ENCODE results near the gene RNF166. TPM values are rescaled to one million over a fixed set of nuclear protein-coding genes. Genes with fewer than 3 reads are reported as not detected.

Gene RNF166
- total and polyA plus RNA-seq, 2 of the 13 experiments (the other 11 are each of a cell fraction or from before 2014, with no cell fraction given) = 21.4 to 23.0 TPM

DNA sequence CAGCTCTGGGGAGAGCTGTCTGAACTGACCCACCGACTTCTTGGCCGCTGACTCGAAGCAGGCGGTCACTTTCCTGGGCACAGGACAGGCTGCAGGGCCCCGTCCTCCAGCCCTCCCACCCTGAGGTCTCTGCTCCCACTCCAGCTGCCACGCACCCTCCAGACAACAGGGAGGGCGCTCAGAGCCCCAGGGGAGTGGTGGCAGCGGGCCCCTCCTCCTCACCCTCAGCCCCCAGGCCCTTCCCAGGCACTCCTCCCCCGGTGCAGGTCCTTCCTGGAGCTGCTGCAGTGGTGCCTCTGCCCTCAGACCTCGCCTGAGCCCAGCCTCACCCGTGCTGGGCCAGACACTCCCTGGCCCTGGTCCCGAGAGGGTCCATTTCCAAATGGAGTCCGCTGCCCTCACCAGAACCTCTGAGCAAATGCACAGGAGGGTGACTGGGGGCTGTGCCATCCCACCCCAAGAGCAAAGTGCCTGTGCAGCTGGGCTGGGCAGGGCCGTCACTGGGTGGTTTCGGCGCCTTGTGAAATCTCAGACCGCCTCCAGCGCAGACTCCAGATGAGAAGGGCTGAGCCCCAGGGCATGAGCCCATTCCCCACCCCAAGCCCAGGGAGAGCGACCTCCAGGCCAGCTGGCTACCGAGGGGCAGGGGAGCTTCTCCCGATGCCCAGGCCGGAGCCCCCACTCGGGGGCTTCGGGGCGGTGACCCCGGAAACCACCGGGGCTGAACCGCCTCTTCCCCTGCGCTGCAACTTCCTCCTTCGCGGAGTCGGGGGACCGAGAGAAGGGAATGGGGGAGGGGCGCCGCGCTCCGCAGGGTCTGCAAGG lies 56.1 kb downstream of the RNF166 start (continued):
- TF ChIP-seq MEIS1 (CRISPR knock-in tag; IDR thresholded peaks at IDR 0.05; ENCODE audit: borderline replicate concordance) = peak; percentile 63; the same call in 1 of the 2 replicates
- TF ChIP-seq RBFOX2 (IDR thresholded peaks at IDR 0.05; ENCODE audit: low read depth, low read length) = peak; percentile 40; the same call in 1 of the 2 replicates
- peak; percentile 20; the same call in 1 of the 2 replicates for TF ChIP-seq ZNF792 (CRISPR knock-in tag; IDR thresholded peaks at IDR 0.05)
- 0 out of 2 replicates have a peak, but pooled peaks have one; percentile 45 for TF ChIP-seq KLF12 (CRISPR knock-in tag; IDR thresholded peaks at IDR 0.05; ENCODE audit: borderline replicate concordance)
- no peak for TF ChIP-seq ZNF343 (CRISPR knock-in tag; IDR thresholded peaks at IDR 0.05)
- 0 out of 2 replicates have a peak, but pooled peaks have one; percentile 0 for TF ChIP-seq ZNF292 (CRISPR knock-in tag; IDR thresholded peaks at IDR 0.05; ENCODE audit: borderline replicate concordance, low read depth)
- peak; percentile 34; the same call in 1 of the 2 replicates for TF ChIP-seq ZNF552 (CRISPR knock-in tag; IDR thresholded peaks at IDR 0.05; ENCODE audit: borderline replicate concordance)
- 0 out of 2 replicates have a peak, but pooled peaks have one; percentile 29 for TF ChIP-seq ZNF766 (CRISPR knock-in tag; IDR thresholded peaks at IDR 0.05; ENCODE audit: borderline replicate concordance)
- TF ChIP-seq, protein P1, sequence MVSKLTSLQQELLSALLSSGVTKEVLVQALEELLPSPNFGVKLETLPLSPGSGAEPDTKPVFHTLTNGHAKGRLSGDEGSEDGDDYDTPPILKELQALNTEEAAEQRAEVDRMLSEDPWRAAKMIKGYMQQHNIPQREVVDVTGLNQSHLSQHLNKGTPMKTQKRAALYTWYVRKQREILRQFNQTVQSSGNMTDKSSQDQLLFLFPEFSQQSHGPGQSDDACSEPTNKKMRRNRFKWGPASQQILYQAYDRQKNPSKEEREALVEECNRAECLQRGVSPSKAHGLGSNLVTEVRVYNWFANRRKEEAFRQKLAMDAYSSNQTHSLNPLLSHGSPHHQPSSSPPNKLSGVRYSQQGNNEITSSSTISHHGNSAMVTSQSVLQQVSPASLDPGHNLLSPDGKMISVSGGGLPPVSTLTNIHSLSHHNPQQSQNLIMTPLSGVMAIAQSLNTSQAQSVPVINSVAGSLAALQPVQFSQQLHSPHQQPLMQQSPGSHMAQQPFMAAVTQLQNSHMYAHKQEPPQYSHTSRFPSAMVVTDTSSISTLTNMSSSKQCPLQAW (CRISPR knock-in tag; IDR thresholded peaks at IDR 0.05) = peak; percentile 72
- TF ChIP-seq KLF15 (CRISPR knock-in tag; IDR thresholded peaks at IDR 0.05; ENCODE audit: borderline replicate concordance) = 0 out of 2 replicates have a peak, but pooled peaks have one; percentile 6
- peak; percentile 60 for TF ChIP-seq HES4 (CRISPR knock-in tag; IDR thresholded peaks at IDR 0.05; ENCODE audit: borderline replicate concordance)
- 0 out of 2 replicates have a peak, but pooled peaks have one; percentile 5 for TF ChIP-seq KMT2A (CRISPR knock-in tag; IDR thresholded peaks at IDR 0.05)
- TF ChIP-seq ZNF235 (CRISPR knock-in tag; IDR thresholded peaks at IDR 0.05; ENCODE audit: borderline replicate concordance) = peak; percentile 28; the same call in 1 of the 2 replicates
- TF ChIP-seq, protein P2, sequence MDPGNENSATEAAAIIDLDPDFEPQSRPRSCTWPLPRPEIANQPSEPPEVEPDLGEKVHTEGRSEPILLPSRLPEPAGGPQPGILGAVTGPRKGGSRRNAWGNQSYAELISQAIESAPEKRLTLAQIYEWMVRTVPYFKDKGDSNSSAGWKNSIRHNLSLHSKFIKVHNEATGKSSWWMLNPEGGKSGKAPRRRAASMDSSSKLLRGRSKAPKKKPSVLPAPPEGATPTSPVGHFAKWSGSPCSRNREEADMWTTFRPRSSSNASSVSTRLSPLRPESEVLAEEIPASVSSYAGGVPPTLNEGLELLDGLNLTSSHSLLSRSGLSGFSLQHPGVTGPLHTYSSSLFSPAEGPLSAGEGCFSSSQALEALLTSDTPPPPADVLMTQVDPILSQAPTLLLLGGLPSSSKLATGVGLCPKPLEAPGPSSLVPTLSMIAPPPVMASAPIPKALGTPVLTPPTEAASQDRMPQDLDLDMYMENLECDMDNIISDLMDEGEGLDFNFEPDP (CRISPR knock-in tag; conservative IDR thresholded peaks at IDR 0.05) = peak; percentile 92
- TF ChIP-seq, protein P3, sequence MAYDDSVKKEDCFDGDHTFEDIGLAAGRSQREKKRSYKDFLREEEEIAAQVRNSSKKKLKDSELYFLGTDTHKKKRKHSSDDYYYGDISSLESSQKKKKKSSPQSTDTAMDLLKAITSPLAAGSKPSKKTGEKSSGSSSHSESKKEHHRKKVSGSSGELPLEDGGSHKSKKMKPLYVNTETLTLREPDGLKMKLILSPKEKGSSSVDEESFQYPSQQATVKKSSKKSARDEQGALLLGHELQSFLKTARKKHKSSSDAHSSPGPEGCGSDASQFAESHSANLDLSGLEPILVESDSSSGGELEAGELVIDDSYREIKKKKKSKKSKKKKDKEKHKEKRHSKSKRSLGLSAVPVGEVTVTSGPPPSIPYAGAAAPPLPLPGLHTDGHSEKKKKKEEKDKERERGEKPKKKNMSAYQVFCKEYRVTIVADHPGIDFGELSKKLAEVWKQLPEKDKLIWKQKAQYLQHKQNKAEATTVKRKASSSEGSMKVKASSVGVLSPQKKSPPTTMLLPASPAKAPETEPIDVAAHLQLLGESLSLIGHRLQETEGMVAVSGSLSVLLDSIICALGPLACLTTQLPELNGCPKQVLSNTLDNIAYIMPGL (CRISPR knock-in tag; IDR thresholded peaks at IDR 0.05; ENCODE audit: borderline replicate concordance in 1 of 2, low read depth in 1 of 2) = peak in 1 of 2 experiments; percentile 37; a peak in 3 of 4 replicates
- peak; percentile 5; the same call in 1 of the 2 replicates for TF ChIP-seq ZNF724P (CRISPR knock-in tag; IDR thresholded peaks at IDR 0.05; ENCODE audit: borderline replicate concordance)
- peak; percentile 14; the same call in 1 of the 2 replicates for TF ChIP-seq ZNF768 (CRISPR knock-in tag; IDR thresholded peaks at IDR 0.05)
- TF ChIP-seq IRX3 (CRISPR knock-in tag; IDR thresholded peaks at IDR 0.05; ENCODE audit: borderline replicate concordance, low read depth) = no peak
- peak; percentile 82; the same call in 1 of the 2 replicates for TF ChIP-seq ZNF296 (CRISPR knock-in tag; conservative IDR thresholded peaks at IDR 0.05)
- 0 out of 2 replicates have a peak, but pooled peaks have one; percentile 46 for TF ChIP-seq ZSCAN20 (CRISPR knock-in tag; IDR thresholded peaks at IDR 0.05; ENCODE audit: borderline replicate concordance)
- no peak for TF ChIP-seq MIER3 (CRISPR knock-in tag; IDR thresholded peaks at IDR 0.05; ENCODE audit: borderline replicate concordance)
- peak; percentile 15; the same call in 1 of the 2 replicates for TF ChIP-seq SP5 (CRISPR knock-in tag; IDR thresholded peaks at IDR 0.05; ENCODE audit: borderline replicate concordance, low read depth)
- TF ChIP-seq ZNF703 (CRISPR knock-in tag; IDR thresholded peaks at IDR 0.05; ENCODE audit: borderline replicate concordance) = peak; percentile 14; the same call in 1 of the 2 replicates
